Testis (tissue), 3 donors: ENCODE results near the gene SMPDL3A. TPM values are rescaled to one million over a fixed set of nuclear protein-coding genes. Genes with fewer than 3 reads are reported as not detected.

ENCODE experiments used
- DNase-seq: peaks from one replicate; pipeline ENCODE4 v3.0.0-alpha.2; 2019
- H3K27ac ChIP-seq, 2 donors: fragments of 200-600 bp; sonication (generic); one replicate each; pipeline ENCODE4 v1.5.1; 2019
- H3K27me3 ChIP-seq: fragments of 200-600 bp; sonication (generic); one replicate; pipeline ENCODE4 v1.5.1; 2019
- H3K36me3 ChIP-seq: fragments of 200-600 bp; sonication (generic); one replicate; pipeline ENCODE4 v1.5.1; 2017; ENCODE audit warnings: low read depth; ENCODE audit errors: missing control alignments
- H3K4me1 ChIP-seq: fragments of 200-600 bp; sonication (generic); one replicate; pipeline ENCODE4 v1.5.1; 2019
- H3K4me3 ChIP-seq, 2 donors: fragments of 200-600 bp; sonication (generic); one replicate each; pipeline ENCODE4 v1.5.1; 2017 to 2019
- H3K9me3 ChIP-seq: fragments of 200-600 bp; sonication (generic); one replicate; pipeline ENCODE4 v1.5.1; 2017
- POLR2A ChIP-seq: fragments of 450-650 bp; IDR thresholded peaks from one replicate; pipeline ENCODE4 v1.6.1; 2017; ENCODE audit warnings: antibody characterized with exemption, mild to moderate bottlenecking, moderate library complexity
- WGBS, 2 donors: methylation state at CpG; one replicate each; pipeline ENCODE4 v1.1.5; 2018; 5-methylcytosine and 5-hydroxymethylcytosine counted together
- intact Hi-C: fragments of 100-400 bp; cut with DNase I; formaldehyde crosslinking; loops from one replicate; pipeline ENCODE4 v1.15.1; 2023; ENCODE audit warnings: low total_unique reads
- polyA plus RNA-seq: library from polyadenylated mRNA; stranded (reverse); fragments of 350-450 nt; fragmentation: Illumina TruSeq; extraction: RNeasy Lipid Tissue Mini Kit (QIAGEN cat#74804); gene quantifications from one replicate; pipeline ENCODE4 v1.2.3, GENCODE V29; 2014; ENCODE audit warnings: low read depth, low replicate concordance; ENCODE audit not compliant: insufficient read depth
- total RNA-seq, 2 donors: library from RNA; depleted of rRNA; stranded (reverse); fragments of >200 nt; gene quantifications; one replicate each; pipeline ENCODE4 v1.2.3, GENCODE V29; 2016
- TF ChIP-seq, protein P1 (sequence below), 3 experiments: fragments of 450-650 bp in 2 of 3; fragments of 200-600 bp in 1 of 3; sonication (generic) in 1 of 3; IDR thresholded peaks; one replicate each; pipeline ENCODE4 v1.5.1; 2016 to 2019; ENCODE audit warnings: antibody characterized with exemption in 3 of 3, mild to moderate bottlenecking in 2 of 3, moderate library complexity in 1 of 3

The SMPDL3A gene
- total and polyA plus RNA-seq, 3 donors from 2014 or later: 3.6 to 3.9 (median 3.9) TPM

DNA sequence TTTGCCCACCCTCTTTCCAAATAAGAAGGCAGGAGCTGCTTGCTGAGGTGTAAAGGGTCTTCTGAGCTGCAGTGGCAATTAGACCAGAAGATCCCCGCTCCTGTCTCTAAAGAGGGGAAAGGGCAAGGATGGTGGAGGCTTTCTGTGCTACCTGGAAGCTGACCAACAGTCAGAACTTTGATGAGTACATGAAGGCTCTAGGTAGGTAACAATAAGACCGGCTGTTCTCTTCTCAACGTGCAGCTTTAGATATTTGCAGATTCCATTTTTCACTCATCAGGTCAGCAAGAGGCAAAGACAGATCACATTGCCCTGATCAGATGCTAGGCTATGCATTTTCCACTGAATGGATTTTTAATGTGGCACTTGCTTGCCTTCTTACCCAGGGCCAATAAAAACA is 9.4 kb upstream of the SMPDL3A start, which contains the start of gene FABP7:
Gene FABP7 (plus strand): TSS at position 50 of the 400 bp plus-strand sequence. CDS start 79 bp downstream, at position 129.
- Histone ChIP-seq H3K27ac (no peak within 1 kb of the TSS), H3K27me3 (no peaks in the 10 kb centered on the region), H3K9me3 (no peaks in the 10 kb centered on the region), H3K4me3 (no peak within 1 kb of the TSS), H3K4me1 (no peaks in the 10 kb centered on the region), H3K36me3 (no peaks in the 10 kb centered on the region)
- intact Hi-C loops: no loop called here
- WGBS, 2 donors: 36 to 54% methylated on average over 3 of the region's 3 CpGs
- TF ChIP-seq POLR2A: no peak
- TF ChIP-seq, protein P1, sequence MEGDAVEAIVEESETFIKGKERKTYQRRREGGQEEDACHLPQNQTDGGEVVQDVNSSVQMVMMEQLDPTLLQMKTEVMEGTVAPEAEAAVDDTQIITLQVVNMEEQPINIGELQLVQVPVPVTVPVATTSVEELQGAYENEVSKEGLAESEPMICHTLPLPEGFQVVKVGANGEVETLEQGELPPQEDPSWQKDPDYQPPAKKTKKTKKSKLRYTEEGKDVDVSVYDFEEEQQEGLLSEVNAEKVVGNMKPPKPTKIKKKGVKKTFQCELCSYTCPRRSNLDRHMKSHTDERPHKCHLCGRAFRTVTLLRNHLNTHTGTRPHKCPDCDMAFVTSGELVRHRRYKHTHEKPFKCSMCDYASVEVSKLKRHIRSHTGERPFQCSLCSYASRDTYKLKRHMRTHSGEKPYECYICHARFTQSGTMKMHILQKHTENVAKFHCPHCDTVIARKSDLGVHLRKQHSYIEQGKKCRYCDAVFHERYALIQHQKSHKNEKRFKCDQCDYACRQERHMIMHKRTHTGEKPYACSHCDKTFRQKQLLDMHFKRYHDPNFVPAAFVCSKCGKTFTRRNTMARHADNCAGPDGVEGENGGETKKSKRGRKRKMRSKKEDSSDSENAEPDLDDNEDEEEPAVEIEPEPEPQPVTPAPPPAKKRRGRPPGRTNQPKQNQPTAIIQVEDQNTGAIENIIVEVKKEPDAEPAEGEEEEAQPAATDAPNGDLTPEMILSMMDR (IDR thresholded peaks at IDR 0.05): no peak
- DNase-seq: no peak

DNA sequence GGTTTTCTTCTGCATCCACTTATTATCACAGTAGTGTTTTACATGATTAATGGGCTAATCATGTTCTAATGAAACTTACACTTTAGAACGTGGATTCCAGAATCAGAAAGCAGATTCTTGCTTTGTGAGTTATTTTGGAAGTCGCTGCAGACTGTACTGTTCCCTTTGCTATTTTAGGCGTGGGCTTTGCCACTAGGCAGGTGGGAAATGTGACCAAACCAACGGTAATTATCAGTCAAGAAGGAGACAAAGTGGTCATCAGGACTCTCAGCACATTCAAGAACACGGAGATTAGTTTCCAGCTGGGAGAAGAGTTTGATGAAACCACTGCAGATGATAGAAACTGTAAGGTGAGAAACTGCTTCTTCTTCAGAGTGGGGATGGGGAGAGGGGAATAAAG is 8.9 kb upstream of the SMPDL3A start:
- Histone ChIP-seq H3K4me3 (no peak overlapping the region), H3K9me3 (no peaks in the 10 kb centered on the region), H3K27ac (no peak overlapping the region), H3K4me1 (no peaks in the 10 kb centered on the region), H3K36me3 (no peaks in the 10 kb centered on the region), H3K27me3 (no peaks in the 10 kb centered on the region)
- TF ChIP-seq POLR2A: no peak
- TF ChIP-seq, protein P1 (IDR thresholded peaks at IDR 0.05): no peak
- WGBS, 2 donors: 39 to 40% methylated on average over 5 of the region's 5 CpGs
- intact Hi-C loops: no loop called here
- no peak for DNase-seq

DNA sequence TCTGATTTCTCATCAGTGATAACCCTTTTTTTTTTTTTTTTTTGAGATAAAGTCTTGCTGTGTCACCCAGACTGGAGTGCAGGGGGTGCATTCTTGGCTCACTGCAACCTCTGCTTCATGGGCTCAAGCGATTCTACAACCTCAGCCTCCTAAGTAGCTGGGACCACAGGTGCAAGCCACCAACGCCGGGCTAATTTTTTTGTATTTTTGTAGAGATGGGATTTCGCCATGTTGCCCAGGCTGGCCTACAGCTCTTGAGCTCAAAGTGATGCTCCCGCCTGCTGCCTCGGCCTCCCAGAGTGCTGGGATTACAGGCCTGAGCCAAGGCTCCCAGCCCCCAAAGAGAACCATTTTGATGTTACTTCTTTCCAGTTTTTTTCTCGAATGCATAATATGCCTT is 7.3 kb upstream of the SMPDL3A start:
- Histone ChIP-seq H3K9me3 (no peaks in the 10 kb centered on the region), H3K36me3 (no peaks in the 10 kb centered on the region), H3K27me3 (no peaks in the 10 kb centered on the region), H3K27ac (no peak overlapping the region), H3K4me3 (no peak overlapping the region), H3K4me1 (no peaks in the 10 kb centered on the region)
- intact Hi-C loops: no loop called here
- DNase-seq: no peak
- WGBS, 2 donors: 91 to 95% methylated on average over 7 of the region's 7 CpGs
- no peak for TF ChIP-seq POLR2A
- TF ChIP-seq, protein P1 (IDR thresholded peaks at IDR 0.05): no peak

DNA sequence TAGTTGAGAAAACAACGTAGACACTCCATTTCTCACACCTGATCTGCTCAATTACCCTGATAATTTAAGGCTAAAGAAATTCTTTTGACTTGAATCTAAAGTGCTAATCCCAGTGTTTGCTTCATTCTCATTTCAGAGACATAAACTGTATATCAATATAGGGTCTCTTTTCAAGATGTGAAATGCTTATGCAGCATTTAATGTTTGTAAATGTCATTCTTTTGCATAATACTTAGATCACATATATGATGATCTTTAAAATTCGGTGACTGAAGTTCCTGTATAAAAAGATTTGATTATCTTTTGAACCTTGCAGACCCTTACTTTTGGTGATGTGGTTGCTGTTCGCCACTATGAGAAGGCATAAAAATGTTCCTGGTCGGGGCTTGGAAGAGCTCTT is 5.7 kb upstream of the SMPDL3A start:
- intact Hi-C loops: no loop called here

DNA sequence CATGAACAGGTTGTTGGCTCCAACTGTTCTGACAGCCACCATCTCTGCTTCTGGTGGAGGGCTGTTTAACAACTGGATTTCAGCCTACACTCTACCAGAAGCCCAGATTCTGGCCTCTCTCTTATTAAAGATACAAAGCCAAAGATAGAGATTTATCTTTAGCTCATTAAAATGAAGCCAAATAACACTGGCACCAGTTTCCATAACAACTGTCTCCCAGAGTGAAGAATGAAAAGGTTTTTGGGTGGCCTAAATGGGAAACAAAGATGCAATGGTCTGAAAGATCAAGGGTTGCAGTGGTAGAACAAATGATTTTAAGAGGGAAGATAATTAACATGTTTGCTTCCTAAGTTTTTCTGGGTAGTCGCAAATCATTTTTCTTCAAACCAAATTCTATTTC is 3.2 kb upstream of the SMPDL3A start:
- H3K4me1 ChIP-seq: peaks cover 6% of the 10 kb centered on the region
- TF ChIP-seq POLR2A: no peak
- TF ChIP-seq, protein P1 (IDR thresholded peaks at IDR 0.05): no peak
- no peak overlapping the region for H3K27ac ChIP-seq
- no peaks in the 10 kb centered on the region for H3K36me3 ChIP-seq
- H3K4me3 ChIP-seq: no peak overlapping the region
- no peak for DNase-seq
- H3K9me3 ChIP-seq: no peaks in the 10 kb centered on the region
- intact Hi-C loops: no loop called here
- WGBS, 2 donors: 91 to 96% methylated on average over 1 of the region's 1 CpG
- no peaks in the 10 kb centered on the region for H3K27me3 ChIP-seq

More for the DNA sequence above, 5.7 kb upstream of the SMPDL3A start:
- no peaks in the 10 kb centered on the region for H3K4me1 ChIP-seq
- no peaks in the 10 kb centered on the region for H3K27me3 ChIP-seq
- H3K4me3 ChIP-seq: no peak overlapping the region
- no peaks in the 10 kb centered on the region for H3K9me3 ChIP-seq
- H3K27ac ChIP-seq: no peak overlapping the region
- TF ChIP-seq, protein P1 (IDR thresholded peaks at IDR 0.05): no peak
- TF ChIP-seq POLR2A: no peak
- H3K36me3 ChIP-seq: no peaks in the 10 kb centered on the region
- WGBS, 2 donors: 79 to 84% methylated on average over 4 of the region's 4 CpGs
- DNase-seq: no peak
